Activated CD4-positive, alpha-beta T cell treated with anti-CD3 and anti-CD28 coated beads, Interleukin-2, amount 50 U/mL, for 1 hour (primary cell): ENCODE data around the gene TJP1.
"Not testable (repeated sequence)": the region's sequence is repeated elsewhere in the genome, so short reads cannot be mapped to it uniquely, and the experiment has no call there.

ENCODE experiments used
- DNase-seq: peaks from one replicate; pipeline ENCODE4 v3.0.0-alpha.2; 2020

TJP1 gene

DNA sequence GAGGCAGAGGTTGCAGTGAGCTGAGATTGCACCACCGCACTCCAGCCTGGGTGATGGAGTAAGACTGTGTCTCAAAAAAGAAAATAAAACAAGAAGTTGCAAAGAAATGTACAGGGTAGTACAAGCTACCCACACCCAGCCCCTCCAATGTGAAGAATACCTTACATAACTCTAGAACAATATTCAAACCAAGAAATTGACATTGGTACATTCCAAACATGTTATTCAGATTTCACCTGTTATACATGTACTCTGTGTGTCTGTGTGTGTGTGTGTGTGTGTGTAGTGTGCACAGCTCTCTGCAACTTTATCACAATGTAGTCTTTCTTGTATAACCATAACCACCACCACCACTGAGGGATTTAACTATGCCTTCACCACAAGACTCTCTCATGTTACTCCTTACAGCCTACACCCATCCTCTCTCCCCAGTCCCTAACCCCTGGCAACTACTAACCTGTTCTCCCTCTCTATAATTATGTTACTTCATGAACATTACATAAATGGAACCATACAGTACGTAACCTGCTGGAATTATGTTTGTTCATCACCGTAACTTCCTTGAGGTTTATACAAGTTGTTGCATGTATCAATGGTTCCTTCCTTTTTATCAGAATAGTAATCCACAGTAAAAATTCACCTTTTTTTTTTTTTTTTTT lies 16.2 kb upstream of the TJP1 start:
- no peak for DNase-seq

DNA sequence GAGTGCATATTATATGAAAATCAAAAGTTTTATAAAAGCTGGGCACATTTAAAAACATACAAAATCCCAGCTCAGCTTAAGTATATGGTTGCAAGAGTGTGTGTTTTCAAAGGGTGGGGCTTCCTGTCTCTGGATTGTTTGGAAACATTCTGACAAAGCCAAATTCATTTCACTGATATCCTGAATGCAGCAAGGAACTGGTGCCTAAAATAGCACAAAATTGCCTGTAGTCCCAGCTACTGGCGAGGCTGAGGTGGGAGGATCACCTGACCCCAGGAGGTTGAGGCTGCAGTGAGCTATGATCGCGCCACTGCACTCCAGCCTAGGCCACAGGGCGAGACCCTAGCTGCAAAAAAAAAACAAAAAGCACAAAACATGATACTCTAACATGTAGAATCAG lies 13.0 kb upstream of the TJP1 start:
- no peak for DNase-seq

DNA sequence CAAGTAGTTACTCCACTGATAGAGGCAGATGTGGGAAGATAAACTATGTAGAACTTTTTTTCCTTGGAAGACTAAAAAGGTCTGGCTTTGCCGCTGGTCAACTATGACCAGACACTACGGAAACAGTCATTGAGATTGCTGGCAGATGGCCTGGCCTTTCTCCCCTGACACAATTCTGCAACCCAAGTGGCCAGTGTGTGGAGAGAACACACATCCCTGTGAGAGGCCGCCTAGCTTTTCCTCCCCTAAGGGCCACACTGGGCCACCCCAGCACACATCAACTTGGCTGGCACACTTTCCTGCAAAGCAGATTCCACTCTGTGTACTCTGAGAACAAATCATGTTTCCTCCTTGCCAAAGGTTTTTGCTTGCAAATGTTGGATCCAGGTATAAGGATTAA lies 10.4 kb upstream of the TJP1 start:
- no peak for DNase-seq

DNA sequence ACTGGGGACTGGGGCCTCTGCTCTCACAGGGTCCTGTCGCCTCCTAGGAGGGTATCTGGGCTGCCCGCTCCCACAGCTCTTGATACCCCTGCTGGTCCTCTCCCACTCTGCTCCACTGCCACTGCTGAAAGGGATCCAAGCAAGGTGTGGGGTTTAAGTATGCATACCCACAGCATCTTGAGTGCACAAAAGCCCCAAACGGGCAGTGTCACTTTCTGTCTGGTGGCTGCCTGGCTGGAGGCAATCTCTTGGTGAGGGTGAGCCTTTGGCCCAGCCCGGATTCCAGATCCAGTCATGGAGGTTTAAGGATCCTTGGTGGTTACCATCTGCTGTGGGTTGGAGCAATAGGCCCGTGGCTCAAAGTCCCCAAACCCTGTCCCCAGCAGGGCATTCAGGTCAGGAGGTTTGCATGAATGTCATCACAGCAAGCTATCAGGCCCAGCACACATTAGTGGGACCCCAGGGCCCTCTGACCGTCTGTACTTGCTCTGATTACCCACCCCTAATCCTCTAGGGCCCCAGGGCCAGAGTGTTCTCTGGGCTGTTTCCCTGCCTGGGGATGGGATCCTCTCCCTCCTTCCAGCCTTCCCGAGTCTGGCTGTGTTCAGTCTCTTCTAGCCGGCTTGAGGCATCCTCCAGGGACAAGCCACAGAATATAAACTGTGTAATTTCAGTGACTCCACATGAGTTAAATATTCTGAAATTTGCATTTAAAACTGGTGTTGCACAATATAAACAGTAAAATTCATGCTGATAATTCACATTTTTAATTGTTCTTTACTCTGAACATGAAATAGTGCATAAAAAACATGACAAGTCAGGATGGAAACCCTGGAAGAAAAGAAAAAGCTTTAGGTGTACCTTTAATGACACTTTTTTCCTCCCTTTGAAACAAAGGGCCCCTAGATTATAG lies 4.9 kb upstream of the TJP1 start:
- DNase-seq = no peak

DNA sequence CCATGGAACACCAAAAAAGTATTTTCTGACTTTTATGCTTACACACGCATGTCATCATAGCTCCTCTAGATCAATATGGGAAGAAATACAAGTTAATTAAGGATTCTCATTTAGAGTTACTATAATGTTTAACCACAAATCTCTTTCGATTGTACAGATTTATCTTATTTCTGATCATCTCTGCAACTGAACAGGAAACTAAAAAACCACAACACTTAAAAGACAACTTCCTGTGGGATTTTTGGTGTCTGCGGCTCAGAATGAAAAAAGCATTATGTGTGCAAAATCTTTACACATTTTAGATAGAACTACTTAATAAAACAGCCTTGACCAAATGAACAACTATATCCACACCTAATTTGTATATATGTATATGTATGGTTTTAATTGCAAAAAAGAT lies 3.0 kb upstream of the TJP1 start:
- no peak for DNase-seq

DNA sequence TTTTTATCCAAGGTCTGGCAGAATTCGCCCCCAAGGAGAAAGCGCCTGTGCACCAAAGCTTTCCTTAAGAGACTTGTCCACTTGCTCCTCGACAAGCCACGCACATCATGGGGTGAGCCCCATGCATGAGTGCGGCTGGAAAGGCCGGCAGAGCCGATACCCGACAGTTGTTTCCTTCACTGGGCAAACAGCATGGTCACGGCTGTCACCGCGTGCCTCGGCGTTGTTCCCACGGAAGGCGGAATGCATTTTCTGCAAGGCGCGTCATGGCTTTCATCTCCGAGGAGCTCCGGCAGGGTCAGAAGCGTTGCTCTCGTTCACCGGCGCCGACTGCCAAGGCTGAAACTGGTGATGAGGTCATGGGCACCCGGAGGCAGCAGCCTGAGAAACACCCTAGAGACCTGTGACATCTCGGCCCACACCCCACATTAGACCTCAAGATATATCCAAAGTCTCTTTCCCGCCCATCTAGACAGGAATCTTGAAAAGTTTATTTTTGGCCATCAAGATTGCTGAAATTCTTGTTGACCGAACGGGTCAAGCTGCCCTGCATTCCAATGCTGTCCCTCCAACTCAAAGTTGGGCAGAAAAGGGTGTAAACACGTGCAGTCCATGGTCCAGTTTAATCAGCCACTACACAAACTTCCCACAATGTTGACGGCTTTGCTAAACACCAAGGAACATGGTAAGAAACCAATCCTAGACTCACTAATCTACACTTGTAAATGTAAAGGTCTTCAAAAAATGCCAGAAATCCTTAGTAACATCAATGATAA lies 604 bp upstream of the TJP1 start:
- DNase-seq = no peak

DNA sequence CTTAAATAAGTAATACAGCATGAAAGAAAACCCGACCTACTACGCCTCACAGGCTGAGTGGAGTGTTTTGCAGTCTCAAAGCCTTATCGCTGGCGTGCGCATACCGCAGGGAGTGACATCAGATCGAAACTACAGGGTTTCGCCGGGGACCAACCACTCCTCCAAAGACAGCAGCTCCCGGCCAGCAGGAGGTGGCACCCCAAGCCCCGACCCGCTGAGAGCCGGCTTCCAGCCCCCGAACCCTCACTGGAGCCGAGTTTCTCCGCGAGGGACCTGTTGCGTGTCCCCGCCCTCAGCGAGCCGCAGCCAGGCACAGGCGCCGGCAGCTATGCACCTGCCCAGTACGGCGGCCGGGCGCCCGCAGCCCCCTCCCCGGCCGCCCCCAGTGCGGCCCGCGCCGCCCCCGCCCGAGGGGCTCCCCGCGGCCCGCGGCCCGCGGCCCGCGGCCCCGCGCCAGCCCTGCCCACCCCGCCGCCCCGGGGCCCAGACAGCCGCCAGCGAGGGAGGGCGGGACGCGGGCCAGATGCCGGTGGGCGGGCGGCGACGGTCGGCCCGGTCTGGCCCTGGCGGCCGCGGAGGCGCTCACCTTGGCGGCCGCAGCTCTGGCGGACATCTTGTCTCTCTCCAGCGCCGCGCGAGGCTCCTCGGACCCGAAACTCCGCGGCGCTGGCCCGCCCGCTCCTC lies 710 bp downstream of the TJP1 start:
- no peak for DNase-seq

DNA sequence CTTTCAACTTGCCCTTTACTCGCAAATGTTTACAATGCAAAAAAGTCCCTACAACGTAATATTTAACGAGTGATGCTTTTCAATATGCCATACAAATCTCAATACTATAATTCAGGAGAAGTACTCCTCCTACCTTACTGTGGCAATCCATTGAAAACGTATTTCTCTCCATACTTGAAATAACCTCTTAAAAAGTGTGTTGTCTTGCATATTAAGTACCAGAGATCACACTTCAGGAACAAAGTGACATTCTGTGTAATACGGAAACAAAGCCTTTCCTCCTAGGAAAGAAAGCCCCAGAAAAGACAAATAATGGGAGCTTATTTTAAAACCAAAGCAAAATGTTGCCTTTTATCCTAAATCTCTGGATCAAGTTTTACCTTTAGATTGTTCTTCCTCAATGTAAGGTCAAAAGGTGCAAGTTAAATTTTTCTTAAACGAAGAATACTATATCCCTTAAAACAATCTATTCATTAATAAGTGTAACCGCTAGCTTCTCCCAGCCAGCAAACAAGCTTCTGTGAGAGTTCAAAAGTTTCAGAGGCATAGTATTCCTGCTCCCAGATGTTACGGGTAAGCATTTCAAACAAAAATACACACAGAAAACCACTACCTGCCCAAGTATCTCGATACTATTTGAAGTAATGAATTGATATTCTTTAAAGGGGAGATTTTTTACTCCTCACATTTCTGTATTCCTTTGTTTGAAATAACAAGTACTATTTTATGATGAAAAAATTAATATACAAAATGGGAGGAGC lies 1.7 kb downstream of the TJP1 start:
- no peak for DNase-seq

DNA sequence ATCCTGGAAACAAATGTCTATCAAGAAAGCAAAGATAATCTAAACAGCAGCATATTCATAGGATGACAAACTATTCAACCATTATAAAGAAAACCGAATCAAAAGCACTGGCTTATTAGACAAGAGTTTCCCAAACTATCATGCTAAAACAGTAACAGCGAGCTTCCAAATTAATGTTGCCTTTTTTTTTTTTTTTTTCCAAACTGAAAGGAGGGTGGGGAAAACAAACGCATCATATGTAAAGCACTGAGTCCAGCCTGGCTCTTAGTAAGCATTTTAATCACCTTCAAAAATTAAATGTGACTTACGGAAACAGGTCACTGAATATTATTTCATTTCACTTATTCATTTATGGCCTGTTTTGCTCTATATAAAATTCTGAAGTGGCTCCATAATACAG lies 2.3 kb downstream of the TJP1 start:
- no peak for DNase-seq

DNA sequence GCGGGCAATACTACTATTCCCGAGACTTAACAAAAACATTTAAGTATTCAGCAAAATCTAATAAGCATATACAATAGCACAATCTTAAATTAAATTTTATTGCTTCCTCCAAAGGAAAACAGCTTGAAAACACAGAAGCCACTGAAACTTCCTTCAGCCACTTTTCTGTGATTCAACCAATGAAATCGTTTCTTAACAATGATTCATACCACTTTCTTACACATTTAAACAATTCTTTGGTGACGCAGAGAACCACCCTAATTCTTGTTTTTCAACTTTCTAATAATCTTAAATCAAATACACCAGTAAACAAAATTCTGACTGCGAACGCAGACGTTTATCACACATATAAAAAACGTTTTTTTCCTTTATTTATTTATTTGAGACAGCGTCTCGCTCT lies 4.1 kb downstream of the TJP1 start:
- DNase-seq = no peak

DNA sequence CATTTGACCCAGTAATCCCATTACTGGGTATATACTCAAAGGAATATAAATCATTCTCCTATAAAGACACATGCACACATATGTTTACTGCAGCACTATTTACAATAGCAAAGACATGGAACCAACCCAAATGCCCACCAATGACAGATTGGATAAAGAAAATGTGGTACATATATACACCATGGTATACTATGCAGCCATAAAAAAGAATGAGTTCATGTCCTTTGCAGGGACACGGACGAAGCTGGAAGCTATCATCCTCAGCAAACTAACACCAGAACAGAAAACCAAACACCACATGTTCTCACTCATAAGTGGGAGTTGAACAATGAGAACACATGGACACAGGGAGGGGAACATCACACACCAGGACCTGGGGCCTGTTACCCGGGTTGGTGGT lies 4.8 kb downstream of the TJP1 start:
- DNase-seq = not testable (repeated sequence)

DNA sequence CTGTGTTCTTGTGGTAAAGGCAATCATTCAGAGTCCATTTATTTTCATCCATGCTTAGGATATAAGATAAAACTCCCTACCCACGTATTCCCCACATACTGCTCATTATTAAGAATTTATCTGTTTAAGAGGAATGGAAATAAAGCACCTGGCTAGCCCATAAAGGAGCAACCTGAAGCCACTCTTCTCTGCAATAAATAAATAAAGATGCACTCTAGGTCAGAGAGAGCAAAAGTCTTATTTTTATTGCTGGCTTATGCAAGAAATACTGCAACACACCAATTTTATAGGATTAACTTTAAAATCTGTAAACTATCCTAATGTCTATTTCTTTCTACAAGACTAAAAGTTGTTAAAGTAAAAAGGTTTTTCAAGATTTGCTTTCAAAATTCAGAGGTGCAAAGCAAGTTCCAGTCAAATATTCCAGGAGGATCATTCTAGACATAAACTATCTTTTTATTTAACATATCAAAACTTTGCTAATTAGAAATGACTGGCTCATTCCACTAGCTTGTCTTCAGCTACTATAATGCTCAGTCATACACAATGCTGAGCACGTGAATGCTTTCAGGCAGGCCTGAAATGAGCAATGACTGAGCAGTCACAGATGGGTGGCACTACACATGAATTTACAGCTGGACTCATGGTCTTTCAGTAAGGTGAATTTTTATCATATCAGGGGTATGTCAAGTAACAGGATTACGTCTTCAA lies 7.1 kb downstream of the TJP1 start:
- no peak for DNase-seq

DNA sequence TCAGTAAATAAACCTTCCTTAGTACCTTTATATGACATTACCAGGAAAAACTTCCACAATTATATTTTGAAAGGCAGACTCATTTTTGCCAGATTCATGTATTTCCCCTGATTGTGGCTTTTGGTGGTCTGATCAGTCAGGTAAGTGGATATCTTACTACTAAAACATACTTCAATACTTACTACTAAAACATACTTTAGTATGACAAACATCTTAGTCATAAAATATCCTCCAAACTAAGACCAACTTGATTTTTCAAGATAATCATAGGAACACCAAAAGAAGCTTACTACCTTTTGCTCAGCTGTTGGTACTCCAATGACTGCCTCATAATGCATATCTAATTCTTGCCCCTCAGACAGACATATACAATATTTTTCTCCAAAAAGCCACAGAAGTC lies 9.3 kb downstream of the TJP1 start:
- no peak for DNase-seq

DNA sequence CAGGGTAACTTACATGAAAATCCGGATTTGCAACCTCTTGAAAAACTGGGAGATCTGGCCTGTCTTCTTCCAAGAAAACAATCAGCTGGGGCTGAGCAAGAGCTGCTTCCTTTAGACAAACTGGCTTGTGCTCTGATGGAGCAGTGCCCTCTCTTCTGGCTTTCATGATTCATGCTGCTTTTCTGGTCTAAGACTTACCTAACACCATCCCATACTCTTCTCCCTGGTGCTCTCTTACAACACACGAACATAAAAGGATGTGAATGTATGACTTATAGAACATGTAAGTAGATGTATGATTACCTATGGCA lies 9.9 kb downstream of the TJP1 start:
- DNase-seq = no peak

DNA sequence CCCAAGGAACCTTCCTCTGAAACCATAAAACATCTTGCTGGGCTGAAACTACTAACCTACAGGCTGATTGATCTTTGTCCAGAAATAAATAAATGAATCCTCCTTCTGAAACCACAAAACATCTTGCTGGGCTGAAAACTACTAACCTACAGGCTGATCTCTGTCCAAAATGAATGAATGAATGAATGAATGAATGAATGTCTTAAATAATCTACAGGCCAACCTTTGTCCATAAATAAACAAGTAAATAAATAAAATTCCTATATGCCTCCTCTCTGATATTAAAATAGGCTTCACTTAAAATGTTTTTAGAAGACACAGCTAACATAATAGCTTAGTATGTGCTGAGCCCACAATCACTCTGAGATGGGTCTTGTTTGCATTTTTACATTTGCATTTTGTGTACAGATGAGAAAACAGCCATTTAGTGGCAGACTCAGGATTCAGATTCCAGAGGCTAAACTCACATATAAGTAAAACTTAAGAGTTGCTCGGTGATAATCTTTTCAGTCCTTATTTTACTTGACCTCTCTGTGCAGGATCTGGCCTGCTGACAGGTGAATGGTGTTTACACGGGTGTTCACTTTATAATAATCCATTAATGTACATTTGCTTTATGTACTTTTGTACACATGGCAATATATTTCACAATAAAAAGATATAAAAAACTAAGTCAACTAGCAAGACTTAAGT lies 10.4 kb downstream of the TJP1 start:
- no peak for DNase-seq

DNA sequence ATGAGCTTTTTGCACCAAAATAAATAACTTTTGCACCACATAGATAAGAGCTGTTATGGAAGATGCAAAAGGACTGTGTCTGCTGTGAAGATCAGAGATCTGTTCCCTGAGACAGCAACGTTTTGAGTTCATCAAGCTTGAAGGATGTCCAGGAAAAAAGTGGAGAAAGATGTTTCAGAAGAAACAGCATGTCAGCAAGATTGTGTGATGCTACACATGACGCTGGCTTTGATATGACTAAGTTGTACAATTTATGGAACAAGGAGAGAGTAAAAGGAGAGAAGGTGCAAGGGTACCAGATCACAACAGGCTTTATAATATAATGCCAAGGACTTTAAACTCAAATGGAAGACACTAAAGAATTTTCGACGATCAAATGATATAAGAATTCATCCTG lies 16.6 kb downstream of the TJP1 start:
- DNase-seq = no peak

DNA sequence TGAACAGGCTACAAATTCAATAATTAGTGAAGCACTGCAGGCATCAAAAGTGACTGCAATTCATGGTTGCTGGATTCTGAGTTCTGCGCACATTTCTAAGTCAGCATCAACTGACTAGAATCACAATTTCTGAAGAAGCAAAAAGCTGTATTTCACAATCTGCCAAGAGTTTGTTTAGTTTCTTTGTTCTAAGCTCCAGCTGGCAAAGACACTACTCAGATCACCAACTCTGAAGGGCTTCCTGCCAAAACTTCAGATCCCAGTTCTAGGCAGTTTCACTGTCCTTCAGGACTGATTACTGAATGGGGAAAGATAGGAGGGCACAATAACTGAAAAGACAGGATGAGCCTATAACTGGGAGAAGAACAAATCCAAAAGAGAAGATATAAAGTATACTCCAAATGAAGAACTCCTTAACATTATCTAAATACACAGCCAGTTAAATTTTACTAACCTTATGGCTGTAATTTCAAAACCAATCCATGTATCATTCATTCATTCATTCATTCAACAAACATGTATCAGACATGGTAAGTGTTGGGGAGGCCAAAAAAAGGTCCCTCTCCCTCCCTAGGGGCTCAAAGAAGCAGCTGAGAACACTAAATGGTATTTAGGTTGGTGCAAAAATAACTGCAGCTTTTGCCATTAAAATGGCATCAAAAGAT lies 17.1 kb downstream of the TJP1 start:
- no peak for DNase-seq

DNA sequence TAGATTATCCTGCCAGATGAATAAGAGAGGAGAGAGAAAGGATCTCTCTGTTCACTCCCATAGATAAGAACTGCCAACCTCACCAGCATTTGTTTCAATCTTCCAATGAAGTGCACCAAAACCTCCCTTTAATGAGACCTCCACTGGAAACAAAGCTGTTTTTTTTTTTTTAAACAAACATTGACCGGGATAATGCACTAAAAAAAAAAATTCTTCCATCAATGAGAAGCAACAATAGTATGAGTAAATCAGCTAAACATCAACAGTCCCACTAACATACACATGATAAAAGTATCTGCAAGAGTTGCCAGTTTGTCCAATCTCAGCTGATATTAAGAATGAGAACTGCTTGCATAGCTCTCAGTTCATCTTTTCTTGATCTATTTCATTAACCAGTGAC lies 19.9 kb downstream of the TJP1 start:
- no peak for DNase-seq

DNA sequence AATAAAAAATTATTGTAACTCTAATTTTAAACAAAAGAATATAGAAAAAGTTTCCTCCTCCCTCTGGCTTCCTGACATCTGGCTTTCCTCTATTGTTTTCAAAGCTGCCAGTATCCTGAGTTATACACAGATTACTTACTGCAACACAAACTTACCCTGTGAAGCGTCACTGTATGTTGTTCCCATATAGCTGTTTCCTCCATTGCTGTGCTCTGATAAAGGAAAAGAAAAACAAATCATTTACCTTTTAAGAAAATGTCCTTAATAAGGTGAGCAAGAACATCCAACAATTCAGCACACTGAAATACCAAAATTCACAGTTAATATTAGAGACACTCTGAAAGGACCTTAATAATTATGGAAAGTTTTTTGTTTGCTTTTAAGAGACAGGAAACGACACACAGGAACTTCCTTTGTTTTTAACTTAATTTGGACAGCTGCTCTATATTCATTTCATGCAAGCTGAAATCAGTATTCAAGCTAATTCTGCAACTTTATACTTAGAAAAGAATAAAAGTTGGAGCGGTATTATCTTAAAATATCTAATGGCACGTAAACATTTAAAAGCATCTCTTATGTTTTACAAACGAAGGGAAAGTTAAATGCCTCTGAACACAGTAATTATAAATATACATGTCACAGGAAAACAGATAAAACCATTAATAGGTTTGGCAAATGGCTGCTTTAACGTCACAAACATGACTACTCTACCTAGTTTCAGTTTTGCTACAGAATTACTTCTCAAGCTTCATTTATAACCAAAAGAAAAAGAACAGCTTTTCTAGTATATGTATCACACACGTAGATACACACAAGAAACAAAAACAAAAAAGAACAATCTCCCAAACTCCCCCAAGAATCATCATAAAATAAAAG lies 21.5 kb downstream of the TJP1 start:
- DNase-seq = no peak

DNA sequence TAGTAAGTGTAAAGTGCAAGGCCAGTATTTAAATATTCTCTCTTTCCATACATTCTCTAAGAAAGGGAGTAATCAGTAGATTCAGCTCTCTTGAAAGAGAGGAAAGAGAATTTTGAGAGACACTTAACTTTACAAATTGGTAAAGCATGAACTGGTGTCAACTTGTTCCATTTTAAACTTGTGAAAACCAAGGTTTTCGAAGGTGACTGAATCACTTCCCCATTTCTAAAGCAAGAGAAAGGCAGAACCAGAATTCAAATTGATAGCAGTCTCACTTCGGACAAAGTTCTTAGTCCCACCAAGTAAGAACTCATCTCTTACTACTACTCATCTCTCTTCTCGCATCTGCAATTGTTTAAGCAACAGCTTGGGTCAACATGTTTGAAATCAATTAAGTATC lies 22.4 kb downstream of the TJP1 start:
- no peak for DNase-seq
